Measurements from ENCODE around the gene TCF7L2.

GRCh38 chr10:113178771-113179170 is 228.7 kb downstream of the TCF7L2 start:
- TF ChIP-seq EZH2 (IDR thresholded peaks at IDR 0.05; ENCODE audit: borderline replicate concordance, low read length), result no peak
- TF ChIP-seq CTCF (conservative IDR thresholded peaks at IDR 0.05 in 1 of 2, IDR thresholded peaks at IDR 0.05 in 1 of 2; ENCODE audit: extremely low read depth in 1 of 2, insufficient read depth in 1 of 2, low read depth in 1 of 2, low read length in 2 of 2), result no peak

All from mammary epithelial cell (primary cell).